ENCODE measurements around the gene ABCC11.

DNA sequence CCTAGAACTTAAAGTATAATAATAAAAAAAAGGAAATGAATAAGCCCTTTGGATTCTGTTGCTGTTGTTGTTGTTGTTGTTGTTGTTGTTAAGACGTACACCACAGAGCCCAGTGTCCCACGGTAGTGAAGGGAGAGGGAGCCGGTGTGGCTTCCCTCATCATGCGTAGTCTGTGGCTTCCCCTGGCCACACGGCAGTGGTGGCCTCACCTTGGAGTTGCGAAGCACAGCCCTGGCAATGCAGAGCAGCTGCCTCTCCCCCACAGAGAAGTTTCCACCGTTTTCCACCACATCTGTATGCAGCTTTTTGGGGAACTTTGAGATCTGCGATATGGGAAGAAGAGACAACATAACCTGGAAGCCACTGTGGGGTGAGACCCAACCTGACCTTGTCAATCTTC, 77.4 kb downstream of the ABCC11 start:
- TF ChIP-seq, protein P1, sequence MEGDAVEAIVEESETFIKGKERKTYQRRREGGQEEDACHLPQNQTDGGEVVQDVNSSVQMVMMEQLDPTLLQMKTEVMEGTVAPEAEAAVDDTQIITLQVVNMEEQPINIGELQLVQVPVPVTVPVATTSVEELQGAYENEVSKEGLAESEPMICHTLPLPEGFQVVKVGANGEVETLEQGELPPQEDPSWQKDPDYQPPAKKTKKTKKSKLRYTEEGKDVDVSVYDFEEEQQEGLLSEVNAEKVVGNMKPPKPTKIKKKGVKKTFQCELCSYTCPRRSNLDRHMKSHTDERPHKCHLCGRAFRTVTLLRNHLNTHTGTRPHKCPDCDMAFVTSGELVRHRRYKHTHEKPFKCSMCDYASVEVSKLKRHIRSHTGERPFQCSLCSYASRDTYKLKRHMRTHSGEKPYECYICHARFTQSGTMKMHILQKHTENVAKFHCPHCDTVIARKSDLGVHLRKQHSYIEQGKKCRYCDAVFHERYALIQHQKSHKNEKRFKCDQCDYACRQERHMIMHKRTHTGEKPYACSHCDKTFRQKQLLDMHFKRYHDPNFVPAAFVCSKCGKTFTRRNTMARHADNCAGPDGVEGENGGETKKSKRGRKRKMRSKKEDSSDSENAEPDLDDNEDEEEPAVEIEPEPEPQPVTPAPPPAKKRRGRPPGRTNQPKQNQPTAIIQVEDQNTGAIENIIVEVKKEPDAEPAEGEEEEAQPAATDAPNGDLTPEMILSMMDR (conservative IDR thresholded peaks at IDR 0.05): no peak
- no peak for TF ChIP-seq ZFX (IDR thresholded peaks at IDR 0.05)
